GM18858 (cell line): ENCODE measurements around the gene TSKU.
"Not testable (repeated sequence)": the region's sequence is repeated elsewhere in the genome, so short reads cannot be mapped to it uniquely, and the experiment has no call there.

Source experiments
- ATAC-seq: cut with Tn5 transposase; IDR thresholded peaks from one replicate; pipeline ENCODE4 v1.9.1; 2021; ENCODE audit not compliant: unreplicated experiment

The TSKU gene

GRCh38 chr11:76783294-76783895 lies at the start of gene TSKU:
Gene TSKU (plus strand): TSS chr11:76783356. CDS start chr11:76795617, 12,261 bp downstream.
- ATAC-seq = no peak

- ATAC-seq = not testable (repeated sequence)
Observed at GRCh38 chr11:76733906-76734305, 49.2 kb upstream of the TSKU start.

GRCh38 chr11:76734456-76735420 lies 48.4 kb upstream of the TSKU start:
- no peak for ATAC-seq

- no peak for ATAC-seq
Observed at GRCh38 chr11:76735841-76736240, 47.3 kb upstream of the TSKU start.

GRCh38 chr11:76736266-76736665 lies 46.9 kb upstream of the TSKU start:
- no peak for ATAC-seq

GRCh38 chr11:76736773-76737495 lies 46.2 kb upstream of the TSKU start:
- ATAC-seq = no peak

GRCh38 chr11:76738618-76739240 lies 44.4 kb upstream of the TSKU start:
- ATAC-seq = no peak

- no peak for ATAC-seq
Observed at GRCh38 chr11:76739798-76740197, 43.4 kb upstream of the TSKU start.

GRCh38 chr11:76740772-76741171 lies 42.4 kb upstream of the TSKU start:
- ATAC-seq = no peak

GRCh38 chr11:76742902-76743301 lies 40.3 kb upstream of the TSKU start:
- no peak for ATAC-seq

GRCh38 chr11:76744186-76745043 lies 38.7 kb upstream of the TSKU start:
- ATAC-seq = no peak

GRCh38 chr11:76745044-76745376 lies 38.1 kb upstream of the TSKU start:
- ATAC-seq = no peak

- ATAC-seq = no peak
Observed at GRCh38 chr11:76745561-76746207, 37.5 kb upstream of the TSKU start.

- no peak for ATAC-seq
Observed at GRCh38 chr11:76747153-76747914, 35.8 kb upstream of the TSKU start.

GRCh38 chr11:76747915-76748860 lies 35.0 kb upstream of the TSKU start:
- ATAC-seq = no peak

- ATAC-seq = no peak
Observed at GRCh38 chr11:76748948-76749347, 34.2 kb upstream of the TSKU start.

GRCh38 chr11:76750067-76750466 lies 33.1 kb upstream of the TSKU start:
- no peak for ATAC-seq

- no peak for ATAC-seq
Observed at GRCh38 chr11:76750746-76751145, 32.4 kb upstream of the TSKU start.
